GM18951 (cell line): ENCODE results near the gene DNAJC7.

Source experiments
- POLR2A ChIP-seq: IDR thresholded peaks from 4 replicates; pipeline ENCODE4 v1.6.1; 2011; ENCODE audit warnings: mild to moderate bottlenecking; ENCODE audit not compliant: insufficient read length, insufficient read depth; ENCODE audit errors: extremely low read depth
- in situ Hi-C: fragments of 300-500 bp; cut with MboI; formaldehyde crosslinking; loops from one replicate; pipeline ENCODE4 v1.12.0; 2022; ENCODE audit warnings: low sequenced_read_pairs, mixed read lengths, inconsistent platforms; ENCODE audit not compliant: unreplicated experiment

The DNAJC7 gene

DNA sequence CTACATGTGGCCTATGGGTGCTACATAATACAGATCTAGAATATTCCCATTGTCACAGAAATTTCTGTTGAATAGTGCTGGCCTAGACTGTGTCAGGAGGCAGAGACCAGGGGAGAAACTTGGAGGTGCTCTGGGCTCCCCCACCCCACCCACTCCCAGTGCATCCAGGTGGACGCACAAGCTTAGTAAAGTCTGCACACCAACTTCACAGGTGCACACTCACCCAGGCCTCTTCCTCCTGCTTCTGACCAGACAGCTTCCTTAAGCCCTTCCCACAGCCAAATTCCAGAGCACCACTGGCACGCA is 58.3 kb downstream of the DNAJC7 start:
- no peak for TF ChIP-seq POLR2A
- in situ Hi-C loops, result no loop called here

GRCh38 chr17:41957869-41958439 is 59.3 kb downstream of the DNAJC7 start:
- in situ Hi-C loops, result no loop called here
- TF ChIP-seq POLR2A, result no peak

DNA sequence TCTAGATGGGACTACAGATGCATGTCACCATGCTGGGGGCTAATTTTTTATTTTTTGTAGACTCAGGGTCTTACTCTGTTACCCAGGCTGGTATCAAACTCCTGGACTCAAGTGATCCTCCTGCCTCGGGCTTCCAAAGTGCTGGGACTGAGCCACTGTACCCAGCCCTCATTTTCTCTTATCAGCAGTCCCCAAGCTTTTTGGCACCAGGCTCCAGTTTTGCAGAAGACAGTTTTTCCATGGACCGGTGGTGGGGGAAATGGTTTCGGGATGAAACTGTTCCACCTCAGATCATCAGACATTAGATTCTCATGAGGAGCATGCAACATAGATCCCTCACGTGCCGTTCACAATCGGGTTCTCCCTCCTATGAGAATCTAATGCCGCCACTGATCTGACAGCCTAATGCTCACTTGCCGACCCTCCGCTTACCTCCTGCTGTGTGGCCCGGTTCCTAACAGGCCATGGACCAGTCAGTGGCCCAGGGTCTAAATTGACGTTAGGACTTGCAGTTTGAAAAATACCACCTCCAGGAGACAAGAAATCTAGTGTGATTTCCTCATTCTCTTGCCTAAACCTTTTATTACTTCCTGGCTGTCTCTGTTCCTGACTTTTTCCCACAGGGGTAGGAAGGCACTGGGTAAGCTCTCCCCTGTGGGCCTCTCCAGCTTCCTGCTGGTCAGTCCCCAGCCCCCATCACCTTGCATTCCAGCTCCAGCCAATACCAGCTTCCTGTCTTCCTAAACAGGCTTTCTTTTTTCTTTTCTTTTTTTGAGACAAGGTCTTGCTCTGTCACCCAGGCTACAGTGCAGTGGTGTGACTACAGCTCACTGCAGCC is 60.0 kb downstream of the DNAJC7 start:
- in situ Hi-C loops, result no loop called here
- TF ChIP-seq POLR2A, result no peak

GRCh38 chr17:41956522-41956921 is 60.7 kb downstream of the DNAJC7 start:
- no peak for TF ChIP-seq POLR2A
- in situ Hi-C loops, result no loop called here

- in situ Hi-C loops, result no loop called here
- no peak for TF ChIP-seq POLR2A
Observed at GRCh38 chr17:41948762-41949460, 68.3 kb downstream of the DNAJC7 start.

- in situ Hi-C loops, result no loop called here
- no peak for TF ChIP-seq POLR2A
Observed at GRCh38 chr17:41944943-41945342, 72.3 kb downstream of the DNAJC7 start.

GRCh38 chr17:41943492-41943891 is 73.7 kb downstream of the DNAJC7 start:
- in situ Hi-C loops, result no loop called here
- no peak for TF ChIP-seq POLR2A

DNA sequence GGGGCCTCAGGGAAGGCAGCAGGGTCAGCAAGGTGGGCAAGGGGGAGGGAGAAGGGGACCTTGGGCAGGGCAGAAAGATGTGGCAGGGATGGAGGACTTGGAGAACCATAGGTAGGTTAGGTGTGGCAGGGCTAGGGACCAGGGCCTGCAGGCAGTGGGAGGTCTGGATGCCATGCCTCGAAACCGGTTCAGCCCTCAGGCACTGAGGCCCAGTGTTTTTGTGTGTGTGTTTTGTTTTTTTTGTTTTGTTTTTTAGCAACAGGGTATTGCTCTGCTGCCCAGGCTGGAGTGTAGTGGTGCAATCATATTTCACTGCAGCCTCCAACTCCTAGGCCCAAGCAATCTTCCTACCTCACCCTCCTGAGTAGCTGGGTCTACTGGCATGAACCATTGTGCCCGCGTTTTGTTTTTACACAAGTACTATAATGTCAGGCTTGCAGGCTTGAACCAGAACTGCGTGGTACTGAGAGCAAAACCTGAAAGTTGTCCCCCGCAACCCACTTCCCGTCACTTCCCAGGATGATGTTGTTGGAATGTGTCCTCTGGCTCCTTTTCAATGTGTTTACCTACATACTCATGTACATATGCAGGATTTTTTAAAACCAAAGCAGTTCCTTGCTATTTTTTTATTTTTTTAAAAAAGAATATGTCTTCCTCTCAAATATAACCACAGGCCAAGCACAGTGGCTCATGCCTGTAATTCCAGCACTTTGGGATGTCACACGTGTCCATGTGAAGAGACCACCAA is 74.4 kb downstream of the DNAJC7 start:
- TF ChIP-seq POLR2A, result no peak
- in situ Hi-C loops, result no loop called here

DNA sequence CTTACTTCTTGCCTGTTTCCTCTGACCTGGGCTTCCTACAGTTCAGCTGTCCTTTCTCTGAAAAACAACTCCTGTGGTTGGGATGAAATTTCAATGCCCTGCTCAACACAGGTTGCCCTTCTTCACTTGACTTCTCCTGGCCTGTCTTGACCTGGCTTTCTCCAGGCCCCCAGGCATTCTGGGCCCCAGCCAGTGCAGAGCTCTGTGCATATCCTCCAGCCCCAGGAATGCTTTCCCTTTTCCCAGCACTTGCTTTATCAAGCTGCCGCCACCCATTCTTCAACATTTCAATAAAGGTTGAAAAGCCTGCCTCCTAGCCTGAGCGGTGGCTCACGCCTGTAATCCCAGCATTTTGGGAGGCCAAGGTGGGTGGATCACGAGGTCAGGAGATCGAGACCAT is 76.1 kb downstream of the DNAJC7 start:
- in situ Hi-C loops, result no loop called here
- no peak for TF ChIP-seq POLR2A

DNA sequence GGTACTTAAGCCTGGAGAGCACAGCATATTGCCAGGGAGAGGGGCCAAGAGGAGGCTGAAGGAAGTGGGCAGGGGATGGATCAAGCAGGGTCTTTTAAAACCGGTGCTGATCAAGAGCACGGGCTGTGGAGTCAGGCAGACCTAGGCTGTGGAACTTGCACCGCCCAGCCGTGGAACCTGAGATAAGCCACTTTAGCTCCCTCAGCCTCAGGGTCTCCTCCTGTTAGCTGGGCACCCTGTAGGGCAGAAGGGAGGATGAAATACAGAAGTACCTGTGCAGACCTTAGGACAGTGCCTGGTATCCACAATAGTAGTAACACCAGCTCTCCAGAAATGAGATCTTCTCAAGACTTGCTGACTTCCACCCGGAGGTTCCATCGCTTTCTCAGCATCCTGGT is 77.5 kb downstream of the DNAJC7 start:
- no peak for TF ChIP-seq POLR2A
- in situ Hi-C loops, result no loop called here

DNA sequence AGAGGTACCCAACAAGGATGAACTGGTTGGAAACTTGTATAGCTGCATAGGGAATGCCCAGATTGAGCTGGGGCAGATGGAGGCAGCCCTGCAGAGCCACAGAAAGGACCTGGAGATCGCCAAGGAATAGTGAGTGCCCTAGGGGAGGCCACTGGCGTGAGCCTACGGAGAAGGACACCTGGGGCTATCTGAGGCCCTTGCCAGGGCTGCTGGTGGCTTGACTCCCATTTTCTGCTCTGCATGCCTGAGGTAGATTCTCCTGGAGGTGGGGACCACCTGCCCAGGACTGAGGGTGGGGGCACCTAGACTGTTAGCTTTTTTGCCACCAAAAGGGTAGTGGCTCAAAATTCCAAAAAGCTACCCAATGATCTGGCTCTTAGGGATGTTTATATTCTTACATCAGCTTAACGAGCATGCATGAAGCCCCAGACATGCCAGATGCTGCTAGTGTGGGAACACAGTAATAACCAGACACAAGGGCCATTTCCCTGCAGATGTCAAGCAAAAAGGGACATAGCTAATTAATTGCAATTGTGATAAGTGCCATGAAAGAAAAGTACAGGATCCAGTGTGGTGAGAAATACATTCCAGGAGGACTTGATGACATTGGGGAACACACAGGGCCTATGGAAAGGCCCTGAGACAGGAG is 78.1 kb downstream of the DNAJC7 start:
- in situ Hi-C loops, result no loop called here
- TF ChIP-seq POLR2A, result no peak

- no peak for TF ChIP-seq POLR2A
- in situ Hi-C loops, result no loop called here
Observed at GRCh38 chr17:41937970-41938954, 79.0 kb downstream of the DNAJC7 start.
